ENCODE results near the gene PLEKHA1.

- no peak for TF ChIP-seq CTCF (IDR thresholded peaks at IDR 0.05; ENCODE audit: borderline replicate concordance, extremely low read depth, low read length, poor library complexity, severe bottlenecking)
- TF ChIP-seq EZH2 (IDR thresholded peaks at IDR 0.05; ENCODE audit: borderline replicate concordance, low read depth, low read length, severe bottlenecking): no peak
These were observed 31.2 kb upstream of the PLEKHA1 start for GRCh38 chr10:122343135-122343800.

All from DND-41 (cell line).